K562 (cell line): ENCODE data around the gene CIAO2B. TPM values are rescaled to one million over a fixed set of nuclear protein-coding genes. Genes with fewer than 3 reads are reported as not detected.

ENCODE experiments used
- CHD7 ChIP-seq: fragments of 200-600 bp; sonication (generic); IDR thresholded peaks from one replicate; pipeline ENCODE4 v1.6.1; 2012; ENCODE audit warnings: mild to moderate bottlenecking, low read depth, low read length, inconsistent platforms
- CUX1 ChIP-seq: fragments of 200-800 bp; sonication (Bioruptor generic); IDR thresholded peaks from 2 replicates; pipeline ENCODE4 v1.6.1; 2016; ENCODE audit warnings: missing genetic modification characterization, missing compliant biosample characterization
- GATAD2B ChIP-seq: fragments of 450-650 bp; IDR thresholded peaks from 2 replicates; pipeline ENCODE4 v1.6.1; 2017; ENCODE audit warnings: mild to moderate bottlenecking, borderline replicate concordance
- ID3 ChIP-seq, 2 experiments: fragments of 250-450 bp in 1 of 2; fragments of 450-650 bp in 1 of 2; sonication (Bioruptor Pico) in 1 of 2; IDR thresholded peaks; 2 replicates each; pipeline versions ENCODE4 v1.6.1 to v1.8.0; 2016 to 2021; ENCODE audit warnings: mild to moderate bottlenecking in 2 of 2, moderate library complexity in 2 of 2, missing compliant biosample characterization in 1 of 2, missing genetic modification characterization in 1 of 2
- MTA1 ChIP-seq: fragments of 450-650 bp; IDR thresholded peaks from 2 replicates; pipeline ENCODE4 v1.6.1; 2017; ENCODE audit warnings: borderline replicate concordance
- MYNN ChIP-seq, 2 experiments: sonication (generic); formaldehyde crosslinking in 1 of 2; IDR thresholded peaks; 2 replicates each; pipeline versions ENCODE4 v1.5.0 to v1.6.1; 2016 to 2020; ENCODE audit warnings: antibody characterized with exemption in 1 of 2, missing genetic modification reagents in 1 of 2
- PRPF4 ChIP-seq: fragments of 200-400 bp; formaldehyde crosslinking; IDR thresholded peaks from one replicate; pipeline ENCODE4 v1.6.1; 2017; ENCODE audit warnings: low read length, low read depth, mild to moderate bottlenecking; ENCODE audit not compliant: insufficient read depth, poor library complexity, severe bottlenecking
- RBM14 ChIP-seq: fragments of 200-400 bp; formaldehyde crosslinking; IDR thresholded peaks from 2 replicates; pipeline ENCODE4 v1.6.1; 2018; ENCODE audit warnings: low read depth, mild to moderate bottlenecking, low read length, moderate library complexity, borderline replicate concordance; ENCODE audit not compliant: insufficient read depth
- WHSC1 ChIP-seq: IDR thresholded peaks from one replicate; pipeline ENCODE4 v1.6.1; 2012; ENCODE audit warnings: low read length, control low read depth, inconsistent platforms
- ZC3H11A ChIP-seq: IDR thresholded peaks from 2 replicates; pipeline ENCODE4 v1.6.1; 2012; ENCODE audit warnings: low read depth, low read length, improper control_type of control experiment
- ZNF24 ChIP-seq: fragments of 450-650 bp; IDR thresholded peaks from 2 replicates; pipeline ENCODE4 v1.6.1; 2016
- polyA plus RNA-seq, 8 experiments: library from polyadenylated mRNA; depleted of rRNA in 4 of 8; stranded (reverse) in 5 of 8; unstranded in 3 of 8; fragments of >200 nt; fragmentation: Nextera tagmentation in 2 of 8; fragmentation: Illumina TruSeq in 1 of 8; extraction: Ambion mirVana in 2 of 8; extraction: Trizol in 1 of 8; gene quantifications; 2 replicates each; pipeline versions ENCODE4 v1.2.1 to v1.2.3, GENCODE V29; 2011 to 2014; ENCODE audit warnings: inconsistent platforms in 1 of 8, missing spikeins in 1 of 8
- total RNA-seq, 7 experiments: library from RNA; depleted of rRNA in 6 of 7; stranded (reverse); fragments of >200 nt in 6 of 7; fragmentation: Illumina TruSeq in 2 of 7; extraction: Trizol in 2 of 7; gene quantifications; 2 replicates each; pipeline versions ENCODE4 v1.2.1 to v1.2.3, GENCODE V29; 2011 to 2021; ENCODE audit warnings: low replicate concordance in 1 of 7

Gene CIAO2B
- total and polyA plus RNA-seq, 9 of the 15 experiments (the other 6 are each of a cell fraction or from before 2014, with no cell fraction given) = 86.8 to 182 (median 113) TPM

GRCh38 chr16:66915041-66915440, 19.2 kb downstream of the CIAO2B start (continued):
- TF ChIP-seq CUX1 (CRISPR knock-in tag) (no peak), ZC3H11A (no peak), CHD7 (no peak), ZNF24 (no peak), PRPF4 (no peak), MTA1 (no peak), WHSC1 (no peak), RBM14 (no peak), GATAD2B (no peak), MYNN (IDR thresholded peaks at IDR 0.05) (no peak), MYNN (CRISPR knock-in tag; IDR thresholded peaks at IDR 0.05) (no peak), ID3 (CRISPR knock-in tag; IDR thresholded peaks at IDR 0.05) (no peak), ID3 (tag; IDR thresholded peaks at IDR 0.05) (no peak)
